ENCODE measurements around the gene MERTK.

The MERTK gene

DNA sequence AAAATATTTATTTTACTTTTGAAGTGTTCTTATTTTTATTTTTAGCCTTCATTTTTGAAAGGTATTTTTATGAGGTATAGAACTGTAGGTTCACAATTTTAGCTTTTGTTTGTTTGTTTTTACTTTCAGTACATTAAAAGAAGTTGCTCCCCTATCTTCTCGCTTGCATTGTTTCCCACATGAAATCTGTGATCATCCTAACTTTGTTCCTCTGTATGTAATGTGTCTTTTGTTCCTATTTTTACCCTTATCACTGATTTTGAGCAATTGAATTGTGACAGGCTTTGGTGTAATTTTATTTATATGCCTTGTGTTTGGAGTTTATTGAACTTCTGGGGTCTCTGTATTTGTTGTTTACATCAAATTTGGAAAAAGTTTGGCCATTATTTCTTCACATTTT lies 78.8 kb downstream of the MERTK start:
- no peak for DNase-seq (ENCODE audit: low read depth in 2 of 2, low spot score in 1 of 2)

DNA sequence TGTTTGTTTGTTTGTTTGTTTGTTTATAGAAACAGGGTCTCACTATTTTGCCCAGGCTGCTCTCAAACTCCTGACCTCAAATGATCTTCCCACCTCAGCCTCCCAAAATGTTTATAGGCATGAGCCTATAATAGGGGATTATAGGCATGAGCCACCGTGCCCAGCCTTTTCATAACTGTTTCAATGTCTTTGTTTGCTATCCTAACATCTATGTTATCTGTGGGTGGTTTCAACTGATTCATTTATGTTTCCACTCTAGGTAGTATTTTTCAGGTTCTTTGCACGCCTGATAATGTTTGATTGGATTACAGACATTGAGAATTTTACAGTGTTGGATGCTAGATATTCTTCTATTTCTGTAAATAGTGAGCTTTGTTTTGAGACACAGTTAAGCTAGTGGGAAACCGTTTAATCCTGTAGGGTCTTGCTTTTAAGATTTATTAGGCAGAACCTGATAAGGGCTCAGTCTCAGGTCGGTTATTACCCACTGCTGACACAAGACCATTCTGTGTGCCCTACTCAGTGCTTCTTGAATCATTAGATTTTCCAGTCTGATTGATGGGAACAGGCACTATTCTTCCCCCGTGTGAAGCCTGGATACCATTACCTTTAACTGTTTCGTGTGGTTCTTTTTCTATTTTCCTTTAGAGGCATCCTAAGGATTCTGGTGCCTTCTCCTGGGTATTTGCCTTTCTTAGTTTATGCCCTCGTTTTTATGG lies 80.2 kb downstream of the MERTK start:
- DNase-seq (ENCODE audit: low read depth in 2 of 2, low spot score in 1 of 2) = no peak

DNA sequence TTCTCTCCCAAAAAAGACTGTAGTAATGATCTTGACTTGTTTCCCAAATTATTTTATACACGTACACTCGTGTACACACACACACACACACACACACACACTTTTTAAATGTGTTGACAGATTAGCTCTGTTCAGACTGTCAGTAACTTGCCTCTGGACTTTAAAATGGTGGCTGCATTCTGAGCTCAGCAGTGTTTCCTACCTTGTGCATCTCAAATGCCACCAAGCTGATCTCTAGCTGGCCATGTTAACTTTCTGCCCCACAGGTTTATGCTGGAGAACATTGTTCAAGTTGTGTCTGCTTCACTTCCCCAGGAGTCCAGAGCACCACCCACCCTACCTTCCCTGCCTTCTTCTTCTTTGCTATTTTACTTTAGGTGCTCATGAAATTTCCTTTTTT lies 83.3 kb downstream of the MERTK start:
- no peak for DNase-seq (ENCODE audit: low read depth in 2 of 2, low spot score in 1 of 2)

DNA sequence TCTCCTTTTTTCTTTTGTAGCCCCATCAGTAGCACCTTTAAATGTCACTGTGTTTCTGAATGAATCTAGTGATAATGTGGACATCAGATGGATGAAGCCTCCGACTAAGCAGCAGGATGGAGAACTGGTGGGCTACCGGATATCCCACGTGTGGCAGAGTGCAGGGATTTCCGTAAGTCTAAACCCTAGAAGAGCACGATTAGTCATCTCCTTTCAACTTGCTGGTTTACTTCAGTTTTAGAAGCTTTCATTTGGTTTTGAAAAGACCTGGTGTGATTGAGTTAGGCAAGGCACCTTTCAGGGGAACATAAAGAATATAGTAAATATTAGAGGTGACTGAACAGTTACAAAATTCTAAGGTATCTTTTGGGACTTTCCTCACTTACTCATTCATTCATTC lies 84.4 kb downstream of the MERTK start:
- DNase-seq (ENCODE audit: low read depth in 2 of 2, low spot score in 1 of 2) = no peak

DNA sequence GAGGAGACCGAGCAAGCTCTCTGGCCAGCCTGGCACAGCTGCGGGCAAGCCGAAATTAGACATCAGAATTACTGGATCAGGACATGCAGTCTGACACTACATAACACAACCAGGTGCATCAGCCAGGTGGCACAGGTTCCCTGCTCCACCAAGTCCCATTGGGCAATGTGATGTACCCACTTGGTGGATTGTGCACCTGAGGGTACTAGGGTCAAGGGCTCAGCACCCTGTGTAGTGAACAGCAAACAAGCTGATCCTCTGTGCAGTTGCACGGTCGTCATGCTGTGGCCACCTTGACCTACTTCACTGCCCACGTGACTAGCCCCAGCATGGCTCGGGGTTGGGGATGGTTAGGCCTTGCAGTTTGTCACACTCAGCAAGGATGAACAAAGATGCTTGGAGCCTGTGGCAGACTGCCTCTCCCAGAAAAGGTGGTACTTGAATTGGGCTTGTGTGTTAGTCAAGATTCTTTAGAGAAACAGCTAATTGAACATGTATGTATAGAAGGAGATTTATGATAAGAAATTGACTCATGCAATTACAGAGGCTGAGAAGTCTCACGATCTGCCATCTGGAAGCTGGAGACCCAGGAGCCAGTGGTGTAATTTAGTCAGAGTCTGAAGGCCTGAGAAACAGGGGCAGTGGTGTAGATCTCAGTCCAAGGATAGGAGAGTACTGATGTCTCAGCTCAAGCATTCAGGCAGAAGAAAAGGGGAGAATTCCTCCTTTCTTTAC lies 85.2 kb downstream of the MERTK start:
- no peak for DNase-seq (ENCODE audit: low read depth in 2 of 2, low spot score in 1 of 2)

DNA sequence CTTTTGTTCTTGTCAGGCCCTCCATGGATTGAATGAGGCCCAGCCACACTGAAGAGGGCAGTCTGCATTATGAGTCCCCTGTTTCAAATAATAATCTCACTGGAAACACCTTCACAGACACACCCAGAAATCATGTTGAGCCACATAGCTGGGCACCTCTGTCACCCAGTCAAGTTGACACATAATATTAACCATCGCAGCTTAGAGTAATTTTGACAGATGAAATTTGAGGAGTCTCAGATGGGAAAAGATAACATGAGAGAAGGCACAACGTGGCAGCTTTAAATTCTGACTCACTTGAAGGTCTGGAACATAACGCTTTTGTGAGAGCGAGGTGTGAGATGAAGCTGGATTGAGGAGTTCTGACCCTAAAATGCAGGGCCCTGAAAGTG lies 85.8 kb downstream of the MERTK start:
- DNase-seq (ENCODE audit: low read depth in 2 of 2, low spot score in 1 of 2) = no peak

DNA sequence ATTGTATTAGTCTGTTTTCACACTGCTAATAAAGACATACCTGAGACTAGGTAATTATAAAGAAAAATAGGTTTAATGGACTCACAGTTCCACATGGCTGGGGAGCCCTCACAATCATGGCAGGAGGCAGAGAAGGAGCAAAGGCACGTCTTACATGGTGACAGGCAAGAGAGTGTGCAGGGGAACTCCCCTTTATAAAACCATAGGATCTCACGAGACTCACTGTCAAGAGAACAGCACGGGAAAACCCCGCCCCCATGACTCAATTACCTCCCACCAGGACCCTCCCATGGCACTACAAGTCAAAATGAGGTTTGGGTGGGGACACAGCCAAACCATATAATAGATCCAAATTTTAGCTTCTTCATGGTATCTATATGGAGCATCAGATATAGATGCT lies 87.1 kb downstream of the MERTK start:
- no peak for DNase-seq (ENCODE audit: low read depth in 2 of 2, low spot score in 1 of 2)

DNA sequence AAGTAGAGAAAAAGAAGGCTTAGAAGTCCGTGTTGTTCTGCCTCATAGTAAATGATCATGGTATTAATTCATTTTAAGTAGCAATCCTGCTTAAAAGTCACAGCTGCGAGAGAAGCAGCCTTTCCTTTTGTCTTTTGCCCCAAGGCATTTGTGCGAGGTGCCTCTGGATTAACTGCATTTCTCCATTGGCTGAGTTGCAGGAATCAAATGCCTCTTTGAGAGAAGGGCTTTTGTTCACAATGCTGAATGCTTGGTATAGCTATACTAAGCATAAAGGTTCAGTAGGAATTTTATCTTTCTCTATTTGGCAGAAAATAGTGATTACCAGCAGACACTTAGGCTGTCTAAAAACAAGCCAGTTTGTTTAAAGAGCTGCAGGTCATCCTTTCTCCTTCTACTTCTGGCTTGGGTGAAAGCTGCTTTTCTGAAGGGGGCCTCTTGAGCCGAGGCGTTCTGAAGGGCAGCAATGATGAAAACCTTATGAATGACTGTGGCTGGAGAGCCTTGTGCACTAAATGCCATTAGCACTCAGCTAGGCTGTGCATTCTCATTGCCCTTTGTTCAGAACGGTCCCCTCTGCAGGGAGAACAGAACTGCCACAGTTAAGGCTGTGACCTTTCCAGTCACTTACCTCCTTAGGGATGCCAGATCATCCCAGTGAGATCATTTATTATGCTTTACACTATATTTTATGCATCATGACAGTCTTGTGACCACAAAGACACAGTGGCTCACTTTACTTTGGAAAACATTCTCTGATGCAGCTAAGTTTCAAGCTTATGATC lies 87.9 kb downstream of the MERTK start:
- no peak for DNase-seq (ENCODE audit: low read depth in 2 of 2, low spot score in 1 of 2)

DNA sequence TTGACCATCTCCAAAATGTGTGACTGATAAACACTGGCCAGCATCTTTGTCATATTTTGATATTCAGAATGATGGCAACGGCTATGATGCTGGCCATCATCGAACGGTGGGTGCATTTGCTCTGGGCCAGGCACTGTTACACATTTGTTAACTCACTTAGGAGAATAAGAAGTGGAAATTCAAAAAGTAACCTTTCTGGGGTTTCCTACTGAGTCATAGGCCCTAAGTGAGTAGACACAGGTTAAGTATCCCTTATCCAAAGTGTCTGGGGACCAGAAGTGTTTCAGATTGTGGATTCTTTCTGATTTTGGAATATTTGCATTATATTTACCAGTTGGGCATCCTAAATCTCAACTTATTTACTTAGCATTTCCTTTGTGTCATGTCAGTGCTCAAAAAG lies 92.0 kb downstream of the MERTK start:
- no peak for DNase-seq (ENCODE audit: low read depth in 2 of 2, low spot score in 1 of 2)

DNA sequence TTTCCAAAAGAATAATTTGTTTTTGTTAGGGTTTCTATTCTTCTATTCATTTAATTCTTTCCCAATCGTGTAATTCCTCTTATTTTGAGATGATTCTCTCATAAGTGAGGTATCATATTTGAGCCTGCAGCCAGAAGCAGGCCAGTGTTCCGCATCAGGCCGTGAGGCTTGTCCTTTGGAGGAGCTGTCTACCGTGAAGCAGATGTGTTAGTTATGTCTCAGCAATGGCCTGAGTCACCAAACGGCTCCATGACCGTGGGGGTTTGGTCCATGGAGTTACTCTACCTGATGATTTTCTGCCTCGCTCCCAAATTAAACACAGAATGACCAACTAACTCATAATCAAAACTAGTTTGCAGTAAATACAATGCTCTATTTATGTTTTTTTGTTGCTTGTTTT lies 92.4 kb downstream of the MERTK start:
- DNase-seq (ENCODE audit: low read depth in 2 of 2, low spot score in 1 of 2) = no peak

DNA sequence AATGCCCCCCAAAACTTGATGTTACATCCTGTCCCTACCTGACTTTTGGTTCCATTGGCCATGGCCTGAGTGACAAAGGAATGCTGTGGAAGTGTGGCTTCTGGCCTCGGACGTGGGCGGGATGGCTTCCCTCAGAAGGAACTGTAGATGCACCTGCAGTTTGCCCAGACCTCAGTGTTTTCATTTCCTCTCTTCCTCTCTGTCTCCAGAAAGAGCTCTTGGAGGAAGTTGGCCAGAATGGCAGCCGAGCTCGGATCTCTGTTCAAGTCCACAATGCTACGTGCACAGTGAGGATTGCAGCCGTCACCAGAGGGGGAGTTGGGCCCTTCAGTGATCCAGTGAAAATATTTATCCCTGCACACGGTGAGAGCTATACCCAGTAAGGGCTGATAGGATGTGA lies 95.6 kb downstream of the MERTK start:
- no peak for DNase-seq (ENCODE audit: low read depth in 2 of 2, low spot score in 1 of 2)

DNA sequence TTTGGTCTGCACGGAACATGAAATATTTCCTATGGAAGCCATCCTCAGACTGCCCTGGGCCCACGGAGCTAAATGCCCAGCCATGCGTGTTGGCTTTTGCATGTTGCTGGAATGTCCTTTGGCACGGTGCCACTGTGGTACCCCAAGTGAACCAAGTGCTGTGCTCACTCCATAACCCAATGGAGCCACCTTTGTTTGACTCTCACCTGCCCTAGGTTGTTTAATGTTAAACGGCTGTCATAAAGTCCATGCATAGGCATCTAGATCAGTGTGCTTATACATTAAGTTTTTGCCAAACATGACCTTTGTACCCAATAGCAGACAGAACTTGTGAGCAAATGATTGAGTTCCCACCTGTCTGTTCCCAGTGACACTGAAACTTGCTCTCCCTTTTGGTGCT lies 96.7 kb downstream of the MERTK start:
- no peak for DNase-seq (ENCODE audit: low read depth in 2 of 2, low spot score in 1 of 2)

DNA sequence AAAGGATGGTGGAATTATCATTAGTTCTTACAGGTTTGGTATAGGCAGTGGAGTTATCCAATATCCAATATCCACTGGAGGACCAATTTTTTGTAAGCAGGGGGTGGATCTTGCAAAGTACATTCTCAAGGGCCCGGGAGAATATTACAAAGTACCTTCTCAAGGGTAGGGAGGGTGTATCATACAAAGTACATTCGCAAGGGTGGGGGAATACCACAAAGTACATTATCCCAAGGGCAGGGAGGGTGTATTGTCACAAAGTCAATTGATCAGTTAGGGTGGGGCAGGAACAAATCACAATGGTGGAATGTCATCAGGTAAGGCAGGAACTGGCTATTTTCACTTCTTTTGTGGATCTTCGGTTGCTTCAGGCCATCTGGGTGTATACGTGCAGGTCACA lies 101.4 kb downstream of the MERTK start:
- no peak for DNase-seq (ENCODE audit: low read depth in 2 of 2, low spot score in 1 of 2)

DNA sequence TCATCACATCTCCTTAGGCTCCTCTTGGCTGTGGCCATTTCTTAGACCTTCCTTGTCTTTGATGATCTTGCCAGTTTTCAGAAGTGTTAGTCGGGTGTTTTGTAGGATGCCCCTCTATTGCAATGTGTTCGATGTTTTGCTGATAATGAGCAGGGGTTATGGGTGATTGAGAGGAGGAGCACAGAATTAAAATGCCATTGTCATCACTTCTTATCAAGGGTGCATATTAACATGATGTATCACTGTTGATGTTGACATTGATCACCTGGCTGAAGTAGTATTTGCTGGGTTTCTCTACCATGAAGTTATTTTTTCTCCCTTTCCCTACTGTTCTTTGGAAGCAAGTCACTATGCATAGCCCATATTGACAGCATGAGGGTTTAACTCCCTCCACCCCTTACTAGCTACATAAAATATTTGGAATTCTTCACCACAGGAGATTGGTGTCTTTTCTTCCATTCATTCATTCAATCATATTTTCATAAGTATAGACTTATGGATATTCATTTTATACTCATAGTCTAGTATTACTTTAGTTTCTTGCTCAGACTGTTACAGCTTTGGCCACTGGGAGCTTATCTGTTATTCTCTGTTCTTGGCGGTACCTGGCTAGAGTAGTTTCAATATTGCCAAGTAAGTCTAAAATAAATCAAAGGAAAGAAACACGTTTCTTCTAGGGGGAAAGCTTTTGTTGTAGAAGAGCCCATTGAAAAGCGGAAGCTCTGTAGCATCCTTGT lies 102.2 kb downstream of the MERTK start:
- DNase-seq (ENCODE audit: low read depth in 2 of 2, low spot score in 1 of 2) = no peak

DNA sequence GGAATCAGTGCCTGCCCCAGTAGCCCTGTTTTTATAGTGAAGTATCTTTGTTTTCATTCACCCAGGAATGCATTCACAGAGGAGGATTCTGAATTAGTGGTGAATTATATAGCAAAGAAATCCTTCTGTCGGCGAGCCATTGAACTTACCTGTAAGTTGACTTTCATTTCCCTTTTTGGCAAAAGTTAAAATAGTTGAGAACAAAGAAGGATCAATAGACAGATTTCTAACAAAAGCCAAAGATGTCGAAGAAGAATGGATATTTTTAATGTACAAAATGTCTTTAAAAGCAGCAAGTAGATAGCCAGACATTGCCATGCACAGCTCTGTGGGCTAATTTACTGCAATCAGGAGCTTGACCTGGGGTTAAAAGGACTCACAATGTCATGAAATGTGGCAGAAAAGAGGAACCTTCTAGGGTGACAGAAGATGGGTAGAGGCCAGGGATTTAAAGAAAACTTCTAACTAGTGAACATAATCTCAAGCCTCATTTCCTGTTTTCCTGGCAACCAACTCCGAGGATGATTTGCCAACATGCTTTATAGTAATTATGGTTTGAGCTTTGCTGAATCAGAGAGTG lies 102.8 kb downstream of the MERTK start:
- no peak for DNase-seq (ENCODE audit: low read depth in 2 of 2, low spot score in 1 of 2)

DNA sequence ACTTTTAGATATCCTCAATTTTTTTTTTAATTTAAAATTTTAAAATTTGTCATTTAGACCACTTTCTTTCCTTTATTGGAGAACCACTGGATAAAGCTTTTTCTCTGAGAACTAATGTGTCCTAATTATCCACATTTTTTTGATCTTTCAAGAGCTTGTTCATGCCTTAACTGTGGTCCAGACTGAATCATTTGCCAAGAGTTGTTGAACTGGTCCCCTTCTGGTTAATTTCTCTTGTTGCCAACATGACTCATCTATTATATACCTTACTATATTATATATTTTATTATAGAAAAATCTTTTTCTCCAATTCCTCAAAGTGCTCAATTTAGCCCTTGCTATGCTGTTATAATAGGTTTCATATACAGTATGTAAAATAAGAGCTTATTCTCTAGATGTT lies 103.5 kb downstream of the MERTK start:
- DNase-seq (ENCODE audit: low read depth in 2 of 2, low spot score in 1 of 2) = no peak

DNA sequence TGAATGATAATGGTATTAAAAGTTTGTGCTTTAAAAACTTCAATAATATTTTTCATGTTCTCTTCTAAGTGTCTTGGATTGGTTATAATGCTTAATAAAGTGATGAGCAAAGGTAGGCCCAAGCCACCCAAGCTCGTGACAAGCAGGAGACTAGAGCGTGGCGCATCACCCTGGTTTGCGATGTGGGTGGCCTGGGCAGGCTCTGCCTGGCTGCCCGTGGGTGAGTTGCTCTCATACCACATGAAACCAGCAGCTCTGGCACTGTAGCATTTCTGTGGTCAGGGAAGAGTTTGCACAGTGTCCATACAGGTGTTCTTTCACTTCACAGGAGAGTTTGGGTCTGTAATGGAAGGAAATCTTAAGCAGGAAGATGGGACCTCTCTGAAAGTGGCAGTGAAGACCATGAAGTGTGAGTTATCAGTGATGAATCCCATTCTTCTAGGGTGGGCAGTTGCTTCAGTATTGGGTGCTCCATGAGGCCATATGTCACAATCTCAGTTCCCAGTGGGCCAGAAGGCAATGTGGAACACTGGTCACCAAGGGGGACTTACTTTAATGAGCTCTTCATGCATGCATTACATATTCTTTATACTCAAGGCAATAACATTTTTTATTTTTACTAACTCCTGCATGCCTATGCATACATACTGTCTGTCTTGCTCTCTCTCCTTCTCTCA lies 105.3 kb downstream of the MERTK start:
- DNase-seq (ENCODE audit: low read depth in 2 of 2, low spot score in 1 of 2) = no peak

DNA sequence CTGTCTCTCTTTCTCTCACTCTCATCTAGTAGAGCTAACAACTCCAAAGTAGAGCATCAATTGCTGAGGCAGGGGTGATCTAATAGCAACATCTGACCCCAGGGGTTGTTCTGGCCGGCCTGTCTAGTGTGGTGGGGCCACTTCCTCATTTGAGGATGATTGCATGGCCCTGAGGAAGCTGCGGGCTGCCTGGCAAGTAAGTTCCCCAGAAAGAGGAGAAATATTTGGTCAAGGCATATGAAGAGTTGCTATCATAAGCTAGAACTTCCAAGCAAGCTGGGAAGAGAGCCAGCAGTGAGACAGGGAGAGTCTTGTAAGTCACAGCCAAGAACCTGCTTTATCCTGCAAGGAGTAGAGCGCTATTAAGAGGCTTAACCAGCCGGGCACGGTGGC lies 105.8 kb downstream of the MERTK start:
- no peak for DNase-seq (ENCODE audit: low read depth in 2 of 2, low spot score in 1 of 2)

DNA sequence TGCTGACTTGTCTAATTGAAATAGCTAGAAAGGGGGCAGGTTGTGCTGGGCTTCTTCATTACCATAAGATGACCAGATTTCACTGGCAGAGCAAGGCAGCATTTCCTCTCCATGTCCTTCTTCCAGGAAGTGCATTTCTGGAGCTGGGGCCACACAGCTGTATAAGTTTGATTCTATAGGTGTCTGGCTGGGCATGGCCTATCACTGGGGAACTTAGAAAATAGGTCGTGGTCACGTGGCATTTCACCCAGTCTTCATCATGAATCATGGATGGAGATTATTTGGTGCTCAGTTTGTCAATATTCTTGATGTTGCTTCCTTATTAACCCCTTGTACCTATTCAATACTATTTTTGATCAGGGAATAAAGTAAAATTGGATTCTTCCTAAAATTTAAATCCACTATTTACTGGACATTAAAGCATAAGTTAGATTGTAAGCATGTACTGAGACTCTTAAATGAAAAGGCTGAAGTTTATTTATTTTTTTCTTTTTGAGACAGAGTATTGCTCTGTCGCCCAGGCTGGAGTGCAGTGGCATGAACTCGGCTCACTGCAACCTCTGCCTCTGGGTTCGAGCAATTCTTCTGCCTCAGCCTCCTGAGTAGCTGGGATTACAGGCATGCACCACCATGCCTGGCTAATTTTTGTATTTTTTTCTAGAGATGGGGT lies 107.1 kb downstream of the MERTK start:
- no peak for DNase-seq (ENCODE audit: low read depth in 2 of 2, low spot score in 1 of 2)

DNA sequence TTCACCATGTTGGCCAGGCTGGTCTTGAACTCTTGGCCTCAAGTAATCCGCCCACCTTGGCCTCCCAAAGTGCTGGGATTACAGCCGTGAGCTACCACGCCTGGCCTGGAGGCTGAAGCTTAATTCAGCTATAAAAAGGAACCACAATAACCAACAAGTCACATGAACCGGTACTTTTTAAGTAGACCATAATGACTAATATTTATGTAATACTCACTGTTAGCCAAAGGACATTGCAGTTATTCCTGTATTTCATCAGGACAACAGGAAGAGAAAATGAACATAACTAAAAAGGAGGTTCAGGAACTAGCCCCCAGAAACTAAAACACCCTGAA lies 107.6 kb downstream of the MERTK start:
- no peak for DNase-seq (ENCODE audit: low read depth in 2 of 2, low spot score in 1 of 2)
